Measurements from ENCODE around the gene ITIH1.

Gene ITIH1

GRCh38 chr3:52817221-52817620 is 39.8 kb downstream of the ITIH1 start:
- DNase-seq = no peak

GRCh38 chr3:52817860-52818259 is 40.5 kb downstream of the ITIH1 start:
- no peak for DNase-seq

DNA sequence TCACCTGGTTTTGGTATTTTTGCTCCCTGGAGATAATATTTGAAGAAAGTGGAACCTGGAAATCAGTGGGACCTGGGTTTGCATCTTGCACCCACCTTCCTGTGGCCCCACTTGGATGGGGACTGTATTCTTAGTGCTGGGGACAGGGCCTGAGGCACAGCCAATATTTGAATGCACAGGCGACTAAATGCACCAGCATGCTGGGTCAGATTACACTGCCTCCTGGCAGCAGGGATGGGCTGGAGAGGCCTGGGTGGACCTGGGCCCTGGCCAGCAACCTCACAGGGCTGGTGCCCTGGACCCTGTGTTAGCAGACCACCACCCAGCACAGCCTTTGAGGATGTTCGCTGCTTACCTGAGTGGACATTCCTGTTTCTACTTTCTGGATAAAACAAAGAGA is 42.5 kb downstream of the ITIH1 start:
- DNase-seq = no peak

DNA sequence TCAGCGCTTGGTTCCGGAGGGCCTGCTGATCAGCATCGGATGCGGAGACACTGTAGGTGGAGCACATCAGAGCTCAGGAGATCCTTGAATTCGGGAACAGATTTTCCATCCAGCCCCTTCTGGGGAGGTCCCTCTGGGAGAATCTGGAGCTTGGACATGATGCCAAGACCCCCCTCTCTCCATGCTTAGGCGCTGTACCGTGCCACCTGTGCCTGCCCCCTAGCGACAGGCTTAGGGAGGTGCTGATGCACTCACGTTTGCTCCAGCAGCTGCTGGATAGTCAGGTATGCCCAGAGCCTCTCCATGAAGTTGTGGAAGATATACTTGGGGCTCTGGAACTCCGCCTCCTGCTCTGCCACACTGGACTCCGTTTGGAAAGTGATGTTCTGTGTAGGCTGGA is 43.3 kb downstream of the ITIH1 start:
- no peak for DNase-seq

GRCh38 chr3:52822363-52822762 is 45.0 kb downstream of the ITIH1 start:
- DNase-seq = no peak

DNA sequence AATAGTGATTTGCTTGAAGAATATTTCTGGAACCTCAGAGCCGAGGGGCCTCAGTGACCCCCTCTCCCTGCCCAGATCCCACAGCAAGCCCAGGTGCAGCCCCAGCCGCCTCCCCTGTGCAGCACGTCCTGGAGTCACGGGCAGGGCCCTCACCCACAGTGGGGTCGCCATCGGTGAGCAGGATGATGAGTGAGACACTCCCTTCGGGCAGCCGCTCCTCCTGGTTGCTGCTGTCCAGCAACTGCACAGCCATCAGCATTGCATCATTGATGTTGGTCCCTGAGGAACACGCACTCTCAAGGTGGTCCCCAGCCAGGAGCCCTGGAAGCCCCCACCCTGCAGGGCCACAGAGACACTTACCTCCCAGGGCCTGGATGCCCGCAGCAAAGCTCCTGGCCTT is 46.6 kb downstream of the ITIH1 start:
- no peak for DNase-seq

- peak; percentile 37 for DNase-seq
These were observed 50.0 kb downstream of the ITIH1 start for GRCh38 chr3:52827441-52827840.

DNA sequence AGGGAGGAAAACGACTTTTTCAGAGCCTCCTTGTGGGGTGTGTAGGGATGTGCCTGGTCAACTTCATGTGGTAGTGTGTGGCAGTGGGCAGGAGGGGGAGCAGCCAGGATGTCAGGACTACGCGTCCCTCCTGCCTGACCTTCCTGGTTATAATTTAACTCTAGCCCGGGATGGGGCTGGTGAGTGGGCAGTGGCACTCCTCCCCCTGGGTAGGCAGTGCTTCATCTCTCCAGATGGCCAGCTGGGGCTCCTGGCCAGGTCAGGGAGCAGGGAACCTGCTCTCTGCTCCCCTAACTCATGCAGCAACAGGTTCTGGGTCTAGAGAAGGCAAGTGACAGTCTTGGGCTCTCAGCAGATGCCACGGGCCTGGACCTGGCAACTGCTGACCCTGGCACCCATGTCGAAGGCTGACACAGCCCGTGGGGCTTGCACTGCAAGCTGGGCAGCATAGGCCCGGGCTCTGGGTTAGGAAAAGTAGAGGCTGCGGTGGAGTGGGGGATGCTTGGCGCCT is 50.5 kb downstream of the ITIH1 start:
- DNase-seq = peak; percentile 14

GRCh38 chr3:52829482-52829881 is 52.1 kb downstream of the ITIH1 start:
- DNase-seq = no peak

GRCh38 chr3:52829906-52830463 is 52.6 kb downstream of the ITIH1 start:
- no peak for DNase-seq

GRCh38 chr3:52830535-52831258 is 53.3 kb downstream of the ITIH1 start, which contains the start of gene ITIH4:
ITIH4 (minus strand) TSS chr3:52830672; CDS start chr3:52830642, 30 bp downstream.
- DNase-seq = no peak

- DNase-seq = peak; percentile 66
These were observed 54.3 kb downstream of the ITIH1 start for GRCh38 chr3:52831500-52832301.

- no peak for DNase-seq
These were observed 55.8 kb downstream of the ITIH1 start for GRCh38 chr3:52833202-52833601.

DNA sequence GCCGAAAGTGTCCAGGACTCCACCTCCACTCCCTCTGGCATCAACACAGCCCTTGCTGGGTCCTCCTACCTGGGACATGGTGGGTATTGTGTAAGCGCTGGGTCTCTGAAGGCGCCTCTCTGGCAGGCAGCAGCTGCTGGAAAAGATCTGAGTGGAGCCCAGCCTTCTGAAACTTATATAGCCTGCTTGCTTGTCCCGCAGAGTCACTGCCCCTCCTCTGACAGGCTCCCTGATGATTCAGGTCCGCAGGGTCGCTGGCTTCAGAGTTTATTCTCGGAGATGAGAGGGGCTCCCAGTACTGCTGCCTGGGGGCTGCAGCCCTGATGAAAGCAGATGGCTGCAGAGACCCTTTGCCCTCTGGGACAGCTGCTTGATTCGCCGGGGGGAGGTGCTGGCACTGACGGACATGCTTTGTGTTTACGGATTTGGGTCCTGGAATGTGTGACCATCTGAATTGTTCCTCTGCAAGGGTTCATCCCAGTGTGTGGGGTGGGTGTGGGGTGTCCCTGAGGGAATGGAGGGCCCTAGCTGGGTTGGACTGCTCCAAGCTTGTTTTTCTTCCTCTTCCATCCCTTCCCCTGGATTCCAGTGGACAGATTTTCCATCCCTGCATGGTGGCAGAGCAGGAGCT is 57.6 kb downstream of the ITIH1 start, which contains the start of gene MUSTN1:
Gene MUSTN1, minus strand, starts transcription at position 149 of the 631 bp plus-strand sequence. Its CDS starts 71 bp downstream, at position 78.
- no peak for DNase-seq

- no peak for DNase-seq
These were observed 58.5 kb downstream of the ITIH1 start for GRCh38 chr3:52835766-52836470.

DNA sequence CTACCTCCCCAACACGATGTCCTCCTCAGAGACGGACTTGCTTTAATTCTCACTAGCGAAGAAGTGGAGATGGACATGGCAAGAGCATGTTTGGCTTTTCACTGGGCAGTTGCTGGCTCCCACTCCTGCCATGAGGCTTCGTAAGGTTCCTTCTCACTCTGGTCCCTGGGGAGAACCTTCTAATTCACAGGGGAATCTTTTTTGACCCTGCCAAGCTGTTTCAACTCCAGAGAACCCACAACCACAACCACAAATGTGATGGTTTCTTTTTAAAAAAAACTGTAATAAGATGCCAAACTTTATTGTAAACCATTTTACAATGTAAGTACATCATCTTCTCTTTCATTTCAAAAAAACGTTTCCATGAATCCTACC is 59.1 kb downstream of the ITIH1 start:
- DNase-seq = no peak

GRCh38 chr3:52836986-52837385 is 59.6 kb downstream of the ITIH1 start:
- no peak for DNase-seq

GRCh38 chr3:52838561-52839267 is 61.3 kb downstream of the ITIH1 start:
- DNase-seq = no peak

DNA sequence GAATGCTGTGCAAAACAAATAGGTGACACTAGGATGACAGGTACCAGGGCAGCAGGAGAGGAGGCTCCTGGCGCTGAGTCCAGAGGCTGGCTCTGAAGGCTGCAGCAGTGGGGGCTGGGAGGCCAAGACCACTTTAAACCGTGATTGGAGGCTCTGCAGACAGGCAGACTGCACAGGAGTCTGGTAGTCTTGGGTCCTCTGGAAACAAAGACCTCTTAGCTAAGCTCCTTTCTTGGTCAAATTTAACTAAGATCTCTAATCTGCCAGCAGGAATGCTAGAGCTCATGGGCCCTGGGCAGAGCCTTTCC is 61.8 kb downstream of the ITIH1 start:
- DNase-seq = no peak

DNA sequence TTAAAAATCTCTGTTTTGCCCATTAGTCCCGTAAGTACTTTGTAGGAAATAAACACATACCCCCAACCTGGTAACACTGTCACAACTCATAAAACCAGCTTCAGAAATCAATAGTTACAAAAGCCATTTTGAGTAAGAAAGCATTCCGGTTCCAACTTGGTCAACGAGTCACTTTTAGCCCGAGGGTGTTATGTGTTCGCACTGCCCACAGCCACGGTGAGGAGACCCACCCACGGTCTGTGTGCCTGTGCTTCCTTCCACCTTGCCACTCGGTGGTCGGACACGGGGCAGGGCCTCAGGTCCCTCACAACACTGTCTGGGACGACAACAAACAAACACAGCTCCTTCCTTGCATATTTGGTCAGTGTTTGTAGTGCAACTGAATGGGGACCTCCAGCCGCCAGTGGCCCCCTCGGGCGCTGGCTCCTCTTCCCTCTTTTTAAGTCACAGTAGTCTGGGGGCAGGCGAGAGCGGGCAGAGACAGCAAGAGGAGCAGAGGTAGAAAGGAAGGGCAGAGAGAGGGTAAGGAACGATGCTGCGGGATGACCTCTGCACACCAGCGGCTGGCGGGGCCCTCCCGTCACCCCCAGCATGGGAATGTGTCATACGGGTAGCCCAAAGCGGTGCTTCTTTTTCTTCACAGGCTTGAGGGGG is 62.6 kb downstream of the ITIH1 start:
- no peak for DNase-seq

DNA sequence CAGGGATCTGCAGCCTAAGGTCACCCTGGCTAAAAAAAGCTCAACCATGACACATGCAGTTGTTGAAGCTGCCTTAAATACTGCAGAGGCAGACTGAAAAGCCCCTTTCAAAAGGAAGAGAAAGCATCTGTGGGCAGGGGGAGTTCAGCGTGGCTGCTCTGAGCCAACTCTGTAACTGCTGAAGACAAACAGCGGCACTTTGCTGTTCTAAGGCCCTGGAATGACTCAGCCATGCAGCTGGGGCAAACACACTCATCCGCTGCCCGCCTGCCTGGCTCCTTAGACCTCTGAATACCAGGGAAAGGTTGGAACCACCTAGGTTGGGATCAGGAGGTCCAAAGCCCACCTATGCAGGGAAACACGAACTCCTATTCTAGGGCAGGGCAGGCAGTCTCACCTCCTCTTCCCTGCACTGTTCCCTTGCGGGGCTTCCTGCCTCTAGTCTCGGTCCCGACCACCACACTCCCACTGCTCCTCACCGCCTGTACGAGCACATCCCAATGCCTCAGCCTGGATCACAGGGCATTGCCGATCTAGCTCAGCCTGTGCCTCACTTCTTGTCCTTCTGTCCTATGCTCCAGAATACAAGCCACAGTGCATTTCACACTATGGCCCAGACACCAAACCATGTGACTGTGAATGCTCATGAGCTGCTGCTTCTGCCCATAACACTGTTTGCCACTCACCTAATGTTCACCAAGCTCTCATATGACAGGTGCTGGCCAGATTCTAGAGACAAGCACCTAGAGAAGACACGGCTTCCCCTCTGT is 64.0 kb downstream of the ITIH1 start:
- no peak for DNase-seq

Measured in HCEC 1CT (cell line).